ENCODE measurements around the gene PPIP5K1.
"Not testable (repeated sequence)": the region's sequence is repeated elsewhere in the genome, so short reads cannot be mapped to it uniquely, and the experiment has no call there.

PPIP5K1 gene

GRCh38 chr15:43589778-43590466 is at the start of gene PPIP5K1:
Gene PPIP5K1, minus strand, starts transcription at chr15:43590208. Its CDS starts 5,704 bp downstream, at chr15:43584504.
- not testable (repeated sequence) for DNase-seq

GRCh38 chr15:43638464-43639204 is 48.6 kb upstream of the PPIP5K1 start:
- not testable (repeated sequence) for DNase-seq

- not testable (repeated sequence) for DNase-seq
These were observed 36.9 kb upstream of the PPIP5K1 start for GRCh38 chr15:43626937-43627336.

- no peak for DNase-seq
- TF ChIP-seq POLR2A (IDR thresholded peaks at IDR 0.05; ENCODE audit: low read length): no peak
- TF ChIP-seq GATA1 (IDR thresholded peaks at IDR 0.05; ENCODE audit: low read depth, low read length): no peak
These were observed 35.1 kb upstream of the PPIP5K1 start for GRCh38 chr15:43625106-43625505.

- not testable (repeated sequence) for DNase-seq
These were observed 32.2 kb upstream of the PPIP5K1 start for GRCh38 chr15:43622068-43622799.

GRCh38 chr15:43618700-43619099 is 28.7 kb upstream of the PPIP5K1 start, which contains the start of gene STRC:
Gene STRC, minus strand, starts transcription at chr15:43618800. Its CDS starts 78 bp downstream, at chr15:43618722.
- not testable (repeated sequence) for DNase-seq

- DNase-seq: not testable (repeated sequence)
These were observed 27.7 kb upstream of the PPIP5K1 start for GRCh38 chr15:43617750-43618149.

GRCh38 chr15:43602233-43602632 is 12.2 kb upstream of the PPIP5K1 start:
- not testable (repeated sequence) for DNase-seq

- not testable (repeated sequence) for DNase-seq
These were observed 10.2 kb upstream of the PPIP5K1 start for GRCh38 chr15:43600200-43600599.

GRCh38 chr15:43599131-43599530 is 9.1 kb upstream of the PPIP5K1 start:
- DNase-seq: not testable (repeated sequence)

- DNase-seq: not testable (repeated sequence)
These were observed 3.6 kb upstream of the PPIP5K1 start, which contains the start of gene CKMT1B for GRCh38 chr15:43593328-43594190. Gene CKMT1B, plus strand, starts transcription at chr15:43594027. Its CDS starts 192 bp downstream, at chr15:43594219.

- DNase-seq: not testable (repeated sequence)
These were observed 2.8 kb upstream of the PPIP5K1 start for GRCh38 chr15:43592841-43593240.

- not testable (repeated sequence) for DNase-seq
These were observed 15.4 kb downstream of the PPIP5K1 start for GRCh38 chr15:43574607-43575006.

GRCh38 chr15:43566615-43567014 is 23.4 kb downstream of the PPIP5K1 start:
- not testable (repeated sequence) for DNase-seq

- DNase-seq: not testable (repeated sequence)
These were observed 26.2 kb downstream of the PPIP5K1 start for GRCh38 chr15:43563793-43564192.

GRCh38 chr15:43562753-43563152 is 27.3 kb downstream of the PPIP5K1 start:
- DNase-seq: not testable (repeated sequence)

Data from erythroblast (primary cell).